HepG2 (cell line): Measurements from ENCODE around the gene FBXO24. TPM values are rescaled to one million over a fixed set of nuclear protein-coding genes. Genes with fewer than 3 reads are reported as not detected.

Source experiments
- ATAC-seq: fragments of 200-7000 bp; cut with Tn5 transposase; 3 replicates; pipeline ENCODE4 v1.9.1; 2020; ENCODE audit warnings: mild to moderate bottlenecking, moderate library complexity
- BruUV-seq: library from RNA; stranded (reverse); fragments of 400-500 nt; replicated peaks from 2 replicates; lab custom pipeline; 2021; lab: Mats Ljungman, UMichigan
- CTCF ChIA-PET: fragments of 300-600 bp; formaldehyde crosslinking; extraction: SDS; loops from one replicate; lab custom pipeline; 2021; ENCODE audit warnings: low total read pairs, inconsistent platforms, low intra/inter-chr PET ratio; lab: Yijun Ruan, JAX
- POLR2A ChIA-PET: fragments of 350-600 bp; sonication (Branson Sonifier 250); formaldehyde crosslinking; loops from one replicate; lab custom pipeline; 2020; ENCODE audit warnings: antibody characterized with exemption, inconsistent platforms; lab: Yijun Ruan, JAX
- DNase-seq: peaks from one replicate; pipeline ENCODE4 v3.0.0-alpha.2; 2015; ENCODE audit warnings: low spot score
- FAIRE-seq: peaks from 3 replicates; lab custom pipeline; 2011; peaks lifted over from hg19 to GRCh38; lab: Jason Lieb, UNC
- H2AFZ ChIP-seq: one replicate; pipeline ENCODE4 v1.6.1; 2011; ENCODE audit warnings: low read length, inconsistent platforms
- H3K27ac ChIP-seq: fragments of 300-600 bp; 3 replicates; pipeline ENCODE4 v1.8.0; 2011; ENCODE audit warnings: mixed run types, mild to moderate bottlenecking, mixed read lengths, low read length, inconsistent platforms; ENCODE audit not compliant: insufficient read depth; ENCODE audit errors: extremely low read length
- H3K27me3 ChIP-seq, 2 experiments: fragments of 200-600 bp in 1 of 2; 2 replicates in 1 of 2; 3 replicates in 1 of 2; pipeline versions ENCODE4 v1.6.0 to v1.8.0; 2011; ENCODE audit warnings: low read length in 2 of 2, mild to moderate bottlenecking in 2 of 2, moderate library complexity in 2 of 2, inconsistent platforms in 1 of 2; ENCODE audit not compliant: insufficient read depth in 2 of 2, control insufficient read depth in 1 of 2
- H3K36me3 ChIP-seq, 2 experiments: fragments of 200-600 bp in 1 of 2; replicated peaks in 1 of 2; 2 replicates in 1 of 2; 3 replicates in 1 of 2; pipeline versions ENCODE4 v1.5.1 to v1.8.0; 2011; ENCODE audit warnings: low read length in 2 of 2, inconsistent platforms in 1 of 2; ENCODE audit not compliant: insufficient read depth in 2 of 2, control insufficient read depth in 1 of 2
- H3K4me1 ChIP-seq: 2 replicates; pipeline ENCODE4 v1.5.1; 2012; ENCODE audit warnings: low read length, inconsistent platforms; ENCODE audit not compliant: insufficient read depth
- H3K4me2 ChIP-seq: 2 replicates; pipeline ENCODE4 v1.6.0; 2011; ENCODE audit warnings: low read depth, low read length, inconsistent platforms
- H3K4me3 ChIP-seq, 3 experiments: fragments of 200-600 bp in 1 of 3; sonication (generic), shearing (Covaris generic) in 1 of 3; replicated peaks in 1 of 3; 2 replicates each; pipeline ENCODE4 v1.5.1; 2011 to 2016; ENCODE audit warnings: low read length in 3 of 3, inconsistent platforms in 2 of 3, low read depth in 2 of 3, mild to moderate bottlenecking in 2 of 3, control low read depth in 1 of 3, mixed read lengths in 1 of 3; ENCODE audit not compliant: insufficient read depth in 1 of 3
- H3K79me2 ChIP-seq: one replicate; pipeline ENCODE4 v1.6.1; 2011; ENCODE audit warnings: low read length, inconsistent platforms; ENCODE audit not compliant: insufficient read depth
- H3K9ac ChIP-seq: 2 replicates; pipeline ENCODE4 v1.6.0; 2011; ENCODE audit warnings: mild to moderate bottlenecking, low read depth, low read length, inconsistent platforms; ENCODE audit not compliant: insufficient read depth
- H3K9me3 ChIP-seq: 2 replicates; pipeline ENCODE4 v1.5.1; 2012; ENCODE audit warnings: mild to moderate bottlenecking, low read length
- H4K20me1 ChIP-seq: 2 replicates; pipeline ENCODE4 v1.6.0; 2011; ENCODE audit warnings: inconsistent platforms, mild to moderate bottlenecking, low read length, moderate library complexity; ENCODE audit not compliant: insufficient read depth
- AGO2 ChIP-seq: fragments of 200-400 bp; formaldehyde crosslinking; optimal IDR thresholded peaks from 2 replicates; pipeline ENCODE3; 2017; ENCODE audit warnings: mild to moderate bottlenecking, low read depth, low read length, moderate library complexity
- HDAC1 ChIP-seq: sonication (generic); formaldehyde crosslinking; IDR thresholded peaks from 2 replicates; pipeline ENCODE4 v1.5.1; 2020; ENCODE audit warnings: mild to moderate bottlenecking, missing genetic modification reagents
- KDM2A ChIP-seq: sonication (generic); formaldehyde crosslinking; IDR thresholded peaks from 2 replicates; pipeline ENCODE4 v1.4.0; 2020; ENCODE audit warnings: low read depth, missing genetic modification reagents, borderline replicate concordance
- KLF13 ChIP-seq: sonication (generic); formaldehyde crosslinking; IDR thresholded peaks from 2 replicates; pipeline ENCODE4 v1.4.0; 2020; ENCODE audit warnings: mild to moderate bottlenecking, missing genetic modification reagents
- PHB2 ChIP-seq: fragments of 450-650 bp; IDR thresholded peaks from 2 replicates; pipeline ENCODE4 v1.6.1; 2018; ENCODE audit not compliant: partially characterized antibody
- POLR2A ChIP-seq, 2 experiments: IDR thresholded peaks; 2 replicates each; pipeline ENCODE4 v1.6.1; 2011; ENCODE audit warnings: low read depth in 2 of 2, low read length in 2 of 2, mild to moderate bottlenecking in 1 of 2, moderate library complexity in 1 of 2; ENCODE audit not compliant: insufficient read depth in 1 of 2
- RBAK ChIP-seq: sonication (generic); formaldehyde crosslinking; IDR thresholded peaks from 2 replicates; pipeline ENCODE4 v1.5.1; 2020; ENCODE audit warnings: mild to moderate bottlenecking, missing genetic modification reagents
- RBM22 ChIP-seq: fragments of 200-400 bp; formaldehyde crosslinking; optimal IDR thresholded peaks from 2 replicates; pipeline ENCODE3; 2017; ENCODE audit warnings: mild to moderate bottlenecking, low read length, moderate library complexity
- ZNF317 ChIP-seq: sonication (generic); formaldehyde crosslinking; IDR thresholded peaks from 2 replicates; pipeline ENCODE4 v1.5.0; 2020; ENCODE audit warnings: mild to moderate bottlenecking, missing genetic modification reagents
- ZNF543 ChIP-seq: sonication (generic); formaldehyde crosslinking; IDR thresholded peaks from 2 replicates; pipeline ENCODE4 v1.4.0; 2020; ENCODE audit warnings: mild to moderate bottlenecking, missing genetic modification reagents
- ZNF598 ChIP-seq: sonication (generic); formaldehyde crosslinking; IDR thresholded peaks from 2 replicates; pipeline ENCODE4 v1.5.1; 2020; ENCODE audit warnings: mild to moderate bottlenecking, missing genetic modification reagents, borderline replicate concordance
- ZNF724P ChIP-seq: sonication (generic); formaldehyde crosslinking; IDR thresholded peaks from 2 replicates; pipeline ENCODE4 v1.8.0; 2022; ENCODE audit warnings: missing genetic modification reagents, borderline replicate concordance
- ZNF766 ChIP-seq: sonication (generic); formaldehyde crosslinking; IDR thresholded peaks from 2 replicates; pipeline ENCODE4 v1.5.0; 2020; ENCODE audit warnings: missing genetic modification reagents, borderline replicate concordance
- WGBS: methylation state at CpG from one replicate; pipeline ENCODE4 v1.1.6; 2017; ENCODE audit warnings: low lambda C conversion rate; 5-methylcytosine and 5-hydroxymethylcytosine counted together
- in situ Hi-C: cut with HindIII; loops from 2 replicates; pipeline ENCODE4 v1.10.0; 2017; ENCODE audit warnings: low pct_unique_long_range_greater_than_20kb; ENCODE audit not compliant: extremely low pct_ligation_motif_present
- intact Hi-C: fragments of 100-400 bp; cut with micrococcal nuclease; formaldehyde crosslinking; loops from one replicate; pipeline ENCODE4 v1.10.0; 2022; ENCODE audit not compliant: unreplicated experiment
- polyA plus RNA-seq, 8 experiments: library from polyadenylated mRNA; depleted of rRNA in 3 of 8; stranded (reverse) in 7 of 8; unstranded in 1 of 8; fragments of >200 nt; fragmentation: Illumina TruSeq in 4 of 8; extraction: Trizol in 4 of 8; gene quantifications; 2 replicates each; pipeline versions ENCODE4 v1.2.1 to v1.2.3, GENCODE V29; 2011 to 2016; ENCODE audit warnings: low read depth in 4 of 8, missing spikeins in 1 of 8, mixed read lengths in 1 of 8; ENCODE audit not compliant: insufficient read depth in 1 of 8
- total RNA-seq, 5 experiments: library from RNA; depleted of rRNA; stranded (reverse); fragments of >200 nt; fragmentation: Illumina TruSeq; extraction: Trizol; gene quantifications; 2 replicates each; pipeline ENCODE4 v1.2.3, GENCODE V29; 2016; ENCODE audit warnings: low read depth in 1 of 5
- TF ChIP-seq, protein P1 (sequence below): sonication (generic); formaldehyde crosslinking; IDR thresholded peaks from 2 replicates; pipeline ENCODE4 v1.8.1; 2023; ENCODE audit warnings: mild to moderate bottlenecking, moderate library complexity, missing genetic modification reagents
- TF ChIP-seq, protein P2 (sequence below): sonication (generic); formaldehyde crosslinking; IDR thresholded peaks from 2 replicates; pipeline ENCODE4 v1.5.1; 2020; ENCODE audit warnings: missing genetic modification reagents, mild to moderate bottlenecking, borderline replicate concordance
- TF ChIP-seq, protein P3 (sequence below): sonication (generic); formaldehyde crosslinking; IDR thresholded peaks from 2 replicates; pipeline ENCODE4 v1.9.0; 2022; ENCODE audit warnings: missing genetic modification reagents, mild to moderate bottlenecking, borderline replicate concordance
- TF ChIP-seq, protein P4 (sequence below): sonication (generic); formaldehyde crosslinking; IDR thresholded peaks from 2 replicates; pipeline ENCODE4 v1.4.0; 2020; ENCODE audit warnings: missing genetic modification reagents, borderline replicate concordance

FBXO24 gene
- total and polyA plus RNA-seq, 2 of the 13 experiments (the other 11 are each of a cell fraction or from before 2014, with no cell fraction given): 0.20 to 0.55 TPM

DNA sequence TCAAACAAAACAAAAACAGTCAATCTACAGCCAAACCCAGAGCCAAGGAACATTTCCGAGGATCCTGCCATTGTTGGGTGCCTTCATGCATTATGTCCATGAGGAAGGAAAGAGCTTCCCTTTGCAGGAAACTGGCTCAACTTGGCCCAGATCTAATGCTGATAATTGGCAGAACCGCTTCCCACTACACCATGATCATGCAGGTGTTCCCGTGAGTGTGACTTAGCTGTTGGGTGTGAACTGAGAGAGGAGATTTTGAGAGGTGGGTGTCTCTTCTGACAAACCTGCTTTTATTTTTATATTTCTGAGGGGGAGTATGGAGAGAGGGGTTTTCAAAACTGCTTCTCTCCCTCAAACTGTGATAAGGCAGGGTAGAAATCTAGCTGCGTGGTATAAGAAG lies 27.0 kb upstream of the FBXO24 start (continued):
- TF ChIP-seq, protein P1, sequence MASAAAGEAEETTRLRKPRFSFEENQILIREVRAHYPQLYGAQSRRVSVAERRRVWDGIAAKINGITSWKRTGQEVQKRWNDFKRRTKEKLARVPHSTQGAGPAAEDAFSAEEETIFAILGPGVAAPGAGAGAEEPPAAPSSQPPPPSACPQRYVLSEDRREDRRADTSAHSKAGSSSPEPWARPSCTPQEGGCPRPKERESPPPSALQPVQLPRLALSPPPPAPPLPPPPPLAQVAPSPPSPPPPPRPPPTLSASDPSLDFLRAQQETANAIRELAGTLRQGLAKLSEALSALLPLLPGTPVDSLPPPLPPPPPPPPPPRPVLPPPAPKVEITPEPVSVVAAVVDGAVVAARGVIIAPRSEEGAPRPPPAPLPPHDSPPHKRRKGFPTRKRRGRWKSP: 0 out of 2 replicates have a peak, but pooled peaks have one; percentile 10
- 0 out of 2 replicates have a peak, but pooled peaks have one; percentile 15 for TF ChIP-seq ZNF766 (CRISPR knock-in tag)
- TF ChIP-seq ZNF598 (CRISPR knock-in tag): no peak
- TF ChIP-seq, protein P2, sequence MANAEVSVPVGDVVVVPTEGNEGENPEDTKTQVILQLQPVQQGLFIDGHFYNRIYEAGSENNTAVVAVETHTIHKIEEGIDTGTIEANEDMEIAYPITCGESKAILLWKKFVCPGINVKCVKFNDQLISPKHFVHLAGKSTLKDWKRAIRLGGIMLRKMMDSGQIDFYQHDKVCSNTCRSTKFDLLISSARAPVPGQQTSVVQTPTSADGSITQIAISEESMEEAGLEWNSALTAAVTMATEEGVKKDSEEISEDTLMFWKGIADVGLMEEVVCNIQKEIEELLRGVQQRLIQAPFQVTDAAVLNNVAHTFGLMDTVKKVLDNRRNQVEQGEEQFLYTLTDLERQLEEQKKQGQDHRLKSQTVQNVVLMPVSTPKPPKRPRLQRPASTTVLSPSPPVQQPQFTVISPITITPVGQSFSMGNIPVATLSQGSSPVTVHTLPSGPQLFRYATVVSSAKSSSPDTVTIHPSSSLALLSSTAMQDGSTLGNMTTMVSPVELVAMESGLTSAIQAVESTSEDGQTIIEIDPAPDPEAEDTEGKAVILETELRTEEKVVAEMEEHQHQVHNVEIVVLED (CRISPR knock-in tag): 0 out of 2 replicates have a peak, but pooled peaks have one; percentile 4
- TF ChIP-seq, all 625 proteins: peak for 3

DNA sequence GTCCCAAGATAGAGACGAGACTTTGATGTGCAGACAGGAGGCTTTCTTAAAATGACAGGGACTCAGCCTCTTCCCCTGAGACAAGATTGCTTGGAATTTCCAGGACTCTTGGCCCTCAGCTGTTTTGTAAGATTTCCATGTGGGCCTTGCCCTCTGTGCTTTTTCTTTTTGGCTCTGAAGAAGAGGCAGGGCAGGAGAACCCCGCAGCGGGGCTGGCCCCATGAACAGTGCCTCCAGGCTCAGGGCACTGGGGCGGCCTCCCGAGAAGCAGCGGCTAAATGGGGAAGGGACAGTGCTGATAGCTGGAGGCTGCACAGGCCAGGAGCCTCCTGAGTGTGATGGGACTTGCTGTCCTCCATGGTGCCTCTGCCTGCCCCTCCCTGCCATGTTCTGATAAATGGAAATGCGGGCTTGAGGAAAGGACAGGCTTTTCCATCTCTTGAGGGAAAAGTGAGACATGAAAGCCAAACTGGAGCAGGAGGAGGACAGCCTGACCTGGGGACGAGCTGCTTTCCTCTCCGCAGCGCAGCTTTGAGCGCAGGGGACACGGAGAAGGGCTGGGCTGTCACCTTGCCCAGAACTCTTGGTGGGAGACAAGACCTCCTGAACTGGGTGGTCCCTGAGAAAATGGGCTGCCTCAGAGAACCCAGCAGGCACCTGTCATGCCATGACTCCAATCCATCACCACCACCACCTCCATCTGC lies 24.5 kb upstream of the FBXO24 start:
- Histone ChIP-seq H3K9me3 (no peaks in the 10 kb centered on the region), H3K4me1 (peaks cover 88% of the 10 kb centered on the region), H3K9ac (no peak overlapping the region), H3K4me3 (no peak overlapping the region), H4K20me1 (peaks cover 17% of the 10 kb centered on the region; the same call in 1 of the 2 replicates), H3K27me3 (no peaks in the 10 kb centered on the region), H2AFZ (no peak overlapping the region), H3K27ac (no peak overlapping the region), H3K36me3 (peaks cover 29 to 75% of the 10 kb centered on the region in 2 experiments), H3K4me2 (no peak overlapping the region), H3K79me2 (peaks cover 4% of the 10 kb centered on the region)
- intact Hi-C loops: loop anchor here (5.0 kb wide), 1 partner anchor 94 kb away; no protein-coding TSS in a partner anchor
- FAIRE-seq: no peak
- no peak for DNase-seq
- BruUV-seq: no TSS peak
- ATAC-seq: no peak
- 96% methylated on average over 12 of the region's 12 CpGs for WGBS
- in situ Hi-C loops: no loop called here
- CTCF ChIA-PET: no interaction called here
- POLR2A ChIA-PET: interaction anchor here (1.2 kb wide), 1 partner anchor 25 kb away, joined by 3 read pairs; the partner anchor contains the start of gene FBXO24
- TF ChIP-seq ZNF317 (no peak), RBAK (no peak), POLR2A (IDR thresholded peaks at IDR 0.05; ENCODE audit: insufficient read depth in 1 of 2, low read depth in 2 of 2, low read length in 2 of 2) (no peak), KLF13 (CRISPR knock-in tag) (no peak), KDM2A (no peak), PHB2 (no peak), ZNF543 (CRISPR knock-in tag) (no peak), RBM22 (peak; percentile 75), ZNF724P (CRISPR knock-in tag) (no peak), HDAC1 (CRISPR knock-in tag) (no peak), AGO2 (peak; percentile 84)
- TF ChIP-seq, protein P3, sequence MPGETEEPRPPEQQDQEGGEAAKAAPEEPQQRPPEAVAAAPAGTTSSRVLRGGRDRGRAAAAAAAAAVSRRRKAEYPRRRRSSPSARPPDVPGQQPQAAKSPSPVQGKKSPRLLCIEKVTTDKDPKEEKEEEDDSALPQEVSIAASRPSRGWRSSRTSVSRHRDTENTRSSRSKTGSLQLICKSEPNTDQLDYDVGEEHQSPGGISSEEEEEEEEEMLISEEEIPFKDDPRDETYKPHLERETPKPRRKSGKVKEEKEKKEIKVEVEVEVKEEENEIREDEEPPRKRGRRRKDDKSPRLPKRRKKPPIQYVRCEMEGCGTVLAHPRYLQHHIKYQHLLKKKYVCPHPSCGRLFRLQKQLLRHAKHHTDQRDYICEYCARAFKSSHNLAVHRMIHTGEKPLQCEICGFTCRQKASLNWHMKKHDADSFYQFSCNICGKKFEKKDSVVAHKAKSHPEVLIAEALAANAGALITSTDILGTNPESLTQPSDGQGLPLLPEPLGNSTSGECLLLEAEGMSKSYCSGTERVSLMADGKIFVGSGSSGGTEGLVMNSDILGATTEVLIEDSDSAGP: 0 out of 2 replicates have a peak, but pooled peaks have one; percentile 19
- TF ChIP-seq, protein P4, sequence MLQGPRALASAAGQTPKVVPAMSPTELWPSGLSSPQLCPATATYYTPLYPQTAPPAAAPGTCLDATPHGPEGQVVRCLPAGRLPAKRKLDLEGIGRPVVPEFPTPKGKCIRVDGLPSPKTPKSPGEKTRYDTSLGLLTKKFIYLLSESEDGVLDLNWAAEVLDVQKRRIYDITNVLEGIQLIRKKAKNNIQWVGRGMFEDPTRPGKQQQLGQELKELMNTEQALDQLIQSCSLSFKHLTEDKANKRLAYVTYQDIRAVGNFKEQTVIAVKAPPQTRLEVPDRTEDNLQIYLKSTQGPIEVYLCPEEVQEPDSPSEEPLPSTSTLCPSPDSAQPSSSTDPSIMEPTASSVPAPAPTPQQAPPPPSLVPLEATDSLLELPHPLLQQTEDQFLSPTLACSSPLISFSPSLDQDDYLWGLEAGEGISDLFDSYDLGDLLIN: no peak
